VCaP (cell line): ENCODE data around the gene TMEM35A.

Source experiments
- H3K27ac ChIP-seq: fragments of 450-650 bp; 2 replicates; pipeline ENCODE4 v1.5.1; 2017
- CTCF ChIP-seq: fragments of 450-650 bp; conservative IDR thresholded peaks from 2 replicates; pipeline ENCODE4 v1.5.1; 2017; ENCODE audit warnings: mild to moderate bottlenecking, moderate library complexity

The TMEM35A gene

GRCh38 chrX:101057093-101057714 is 21.5 kb upstream of the TMEM35A start:
- no peak overlapping the region for H3K27ac ChIP-seq
- no peak for TF ChIP-seq CTCF

DNA sequence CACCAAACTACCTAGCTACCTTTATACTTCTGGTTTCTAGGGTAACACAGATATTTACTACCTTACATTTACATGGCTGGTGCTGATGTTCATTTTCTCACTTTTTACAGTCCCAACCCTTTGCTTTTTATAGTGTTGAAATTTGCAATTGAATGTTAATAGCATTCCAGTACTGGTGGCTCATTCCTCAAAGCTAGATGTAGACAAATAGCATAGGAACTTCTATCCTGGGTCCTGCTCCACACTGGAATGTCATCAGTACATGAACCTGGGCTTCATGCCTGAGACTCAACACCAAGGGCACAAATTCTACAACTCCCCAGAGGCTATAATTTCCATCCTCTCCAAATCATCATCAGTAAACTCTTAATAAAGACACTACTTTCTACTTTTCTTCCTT is 16.5 kb upstream of the TMEM35A start:
- no peak for TF ChIP-seq CTCF
- H3K27ac ChIP-seq = no peak overlapping the region

GRCh38 chrX:101071582-101071981 is 7.1 kb upstream of the TMEM35A start:
- H3K27ac ChIP-seq = no peak overlapping the region
- TF ChIP-seq CTCF = no peak

DNA sequence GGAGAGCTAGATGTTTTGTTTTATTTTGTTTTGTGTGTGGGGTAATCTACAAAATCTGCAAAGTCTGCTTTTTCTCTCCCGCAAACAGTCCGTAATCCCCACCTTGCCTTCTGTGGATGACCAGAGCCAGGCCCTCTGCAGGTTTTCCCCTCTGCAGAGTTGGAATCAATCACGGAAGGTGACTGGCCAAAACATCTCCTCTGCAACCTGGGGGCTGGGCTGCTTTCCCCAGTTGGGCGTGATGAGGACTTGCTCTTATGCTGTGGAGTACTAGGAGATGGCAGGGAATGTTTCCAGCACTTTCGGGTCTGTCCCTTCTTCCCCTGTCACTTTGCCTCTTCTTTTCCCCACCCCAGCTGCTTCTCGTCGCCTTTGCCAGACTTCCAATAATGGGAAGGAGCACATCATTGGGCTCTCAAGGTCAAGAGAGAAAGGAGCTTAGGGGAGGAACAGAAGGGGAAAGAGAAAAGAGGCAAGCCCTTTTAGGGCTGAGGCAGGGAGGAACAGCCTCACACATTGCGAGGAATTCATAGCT is 1.1 kb downstream of the TMEM35A start:
- H3K27ac ChIP-seq = no peak overlapping the region
- TF ChIP-seq CTCF = no peak

GRCh38 chrX:101080326-101081124 is 1.8 kb downstream of the TMEM35A start:
- no peak for TF ChIP-seq CTCF
- H3K27ac ChIP-seq = no peak overlapping the region

GRCh38 chrX:101081231-101081630 is 2.6 kb downstream of the TMEM35A start:
- no peak for TF ChIP-seq CTCF
- no peak overlapping the region for H3K27ac ChIP-seq

GRCh38 chrX:101091817-101092216 is 13.1 kb downstream of the TMEM35A start:
- no peak for TF ChIP-seq CTCF
- H3K27ac ChIP-seq = no peak overlapping the region
